GM12891 (cell line): ENCODE measurements around the gene ALOX12B.

Experiments
- DNase-seq: peaks from one replicate; pipeline ENCODE4 v3.0.0; 2011; ENCODE audit warnings: low spot score; ENCODE audit not compliant: insufficient read length
- FAIRE-seq: peaks from 2 replicates; lab custom pipeline; 2011; peaks lifted over from hg19 to GRCh38; lab: Jason Lieb, UNC
- PAX5 ChIP-seq: IDR thresholded peaks from 2 replicates; pipeline ENCODE4 v1.6.1; 2011; ENCODE audit warnings: low read length, moderate library complexity, mild to moderate bottlenecking; ENCODE audit not compliant: insufficient read depth, severe bottlenecking
- POLR2A ChIP-seq: IDR thresholded peaks from 2 replicates; pipeline ENCODE4 v1.6.1; 2011; ENCODE audit warnings: low read depth, low read length, control low read depth
- POLR2AphosphoS5 ChIP-seq: IDR thresholded peaks from 2 replicates; pipeline ENCODE4 v1.6.1; 2011; ENCODE audit warnings: low read depth, low read length, control low read depth
- POU2F2 ChIP-seq: IDR thresholded peaks from 2 replicates; pipeline ENCODE4 v1.6.1; 2011; ENCODE audit warnings: low read depth, mild to moderate bottlenecking, control low read depth, low read length, moderate library complexity
- SPI1 ChIP-seq: IDR thresholded peaks from 2 replicates; pipeline ENCODE4 v1.6.1; 2011; ENCODE audit warnings: low read depth, low read length, control low read depth
- TAF1 ChIP-seq: IDR thresholded peaks from 2 replicates; pipeline ENCODE4 v1.6.1; 2011; ENCODE audit warnings: low read depth, low read length, control low read depth

The ALOX12B gene

GRCh38 chr17:8075081-8075480, 12.4 kb downstream of the ALOX12B start:
- DNase-seq, result no peak
- no peak for FAIRE-seq
- TF ChIP-seq SPI1, result no peak
- no peak for TF ChIP-seq POLR2A
- no peak for TF ChIP-seq TAF1
- no peak for TF ChIP-seq POLR2AphosphoS5
- no peak for TF ChIP-seq PAX5
- no peak for TF ChIP-seq POU2F2

- no peak for DNase-seq
- FAIRE-seq, result no peak
- TF ChIP-seq SPI1, result no peak
These were observed 13.0 kb downstream of the ALOX12B start for GRCh38 chr17:8074554-8074953.

- FAIRE-seq, result peak; percentile 99
- peak; percentile 90 for DNase-seq
- TF ChIP-seq POU2F2 (no peak), POLR2A (no peak), PAX5 (peak; percentile 58), SPI1 (no peak), POLR2AphosphoS5 (no peak), TAF1 (no peak)
These were observed 13.7 kb downstream of the ALOX12B start for GRCh38 chr17:8073627-8074484.

GRCh38 chr17:8072729-8073461, 14.6 kb downstream of the ALOX12B start:
- no peak for FAIRE-seq
- DNase-seq, result no peak
- TF ChIP-seq POU2F2, result no peak
- no peak for TF ChIP-seq POLR2AphosphoS5
- no peak for TF ChIP-seq TAF1
- no peak for TF ChIP-seq PAX5
- no peak for TF ChIP-seq POLR2A

- no peak for DNase-seq
- no peak for TF ChIP-seq POU2F2
- no peak for TF ChIP-seq SPI1
- no peak for TF ChIP-seq POLR2A
- no peak for TF ChIP-seq POLR2AphosphoS5
- TF ChIP-seq PAX5, result no peak
- TF ChIP-seq TAF1, result no peak
- FAIRE-seq, result no peak
These were observed 15.2 kb downstream of the ALOX12B start for GRCh38 chr17:8072341-8072728.

GRCh38 chr17:8071496-8071895, 16.0 kb downstream of the ALOX12B start:
- no peak for FAIRE-seq

GRCh38 chr17:8069587-8069860, 18.0 kb downstream of the ALOX12B start:
- FAIRE-seq (no peak), DNase-seq (no peak)
- TF ChIP-seq POLR2AphosphoS5, result no peak
- TF ChIP-seq POU2F2, result no peak
- TF ChIP-seq SPI1, result no peak

More at GRCh38 chr17:8071496-8071895, 16.0 kb downstream of the ALOX12B start:
- no peak for DNase-seq
- no peak for TF ChIP-seq POU2F2
- TF ChIP-seq SPI1, result no peak
- TF ChIP-seq POLR2A, result no peak
- no peak for TF ChIP-seq POLR2AphosphoS5

- TF ChIP-seq PAX5 (no peak), SPI1 (0 out of 2 replicates have a peak, but pooled peaks have one; percentile 16)
- DNase-seq (no peak), FAIRE-seq (no peak)
These were observed 18.6 kb downstream of the ALOX12B start for GRCh38 chr17:8068736-8069586.

GRCh38 chr17:8067806-8068205, 19.7 kb downstream of the ALOX12B start:
- FAIRE-seq, result no peak
- TF ChIP-seq SPI1 (no peak), POLR2AphosphoS5 (no peak), POU2F2 (no peak), POLR2A (no peak), TAF1 (no peak), PAX5 (no peak)
- no peak for DNase-seq
